GM12872 (cell line): Measurements from ENCODE around the gene NAGS.

Experiments used
- TF ChIP-seq, protein P1 (sequence below): IDR thresholded peaks from 3 replicates; pipeline ENCODE4 v1.5.1; 2011; ENCODE audit warnings: low read depth, mild to moderate bottlenecking, low read length, moderate library complexity; ENCODE audit not compliant: insufficient read depth

The NAGS gene

DNA sequence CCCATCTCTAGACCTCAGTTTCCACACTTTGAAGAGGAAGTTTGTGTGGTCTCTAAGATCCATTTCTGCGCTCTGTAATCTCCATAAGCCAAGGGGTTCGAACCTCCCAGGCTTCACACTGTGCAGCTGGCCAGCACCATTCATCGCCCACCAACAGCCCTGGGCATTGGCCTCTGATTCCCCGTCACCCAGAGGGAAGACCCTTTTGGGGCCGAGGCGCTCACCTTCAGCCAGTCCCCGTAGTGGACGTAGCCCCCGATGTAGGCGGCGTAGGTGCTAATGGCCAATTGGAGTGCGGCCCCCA is 9.7 kb downstream of the NAGS start:
- TF ChIP-seq, protein P1, sequence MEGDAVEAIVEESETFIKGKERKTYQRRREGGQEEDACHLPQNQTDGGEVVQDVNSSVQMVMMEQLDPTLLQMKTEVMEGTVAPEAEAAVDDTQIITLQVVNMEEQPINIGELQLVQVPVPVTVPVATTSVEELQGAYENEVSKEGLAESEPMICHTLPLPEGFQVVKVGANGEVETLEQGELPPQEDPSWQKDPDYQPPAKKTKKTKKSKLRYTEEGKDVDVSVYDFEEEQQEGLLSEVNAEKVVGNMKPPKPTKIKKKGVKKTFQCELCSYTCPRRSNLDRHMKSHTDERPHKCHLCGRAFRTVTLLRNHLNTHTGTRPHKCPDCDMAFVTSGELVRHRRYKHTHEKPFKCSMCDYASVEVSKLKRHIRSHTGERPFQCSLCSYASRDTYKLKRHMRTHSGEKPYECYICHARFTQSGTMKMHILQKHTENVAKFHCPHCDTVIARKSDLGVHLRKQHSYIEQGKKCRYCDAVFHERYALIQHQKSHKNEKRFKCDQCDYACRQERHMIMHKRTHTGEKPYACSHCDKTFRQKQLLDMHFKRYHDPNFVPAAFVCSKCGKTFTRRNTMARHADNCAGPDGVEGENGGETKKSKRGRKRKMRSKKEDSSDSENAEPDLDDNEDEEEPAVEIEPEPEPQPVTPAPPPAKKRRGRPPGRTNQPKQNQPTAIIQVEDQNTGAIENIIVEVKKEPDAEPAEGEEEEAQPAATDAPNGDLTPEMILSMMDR: no peak

DNA sequence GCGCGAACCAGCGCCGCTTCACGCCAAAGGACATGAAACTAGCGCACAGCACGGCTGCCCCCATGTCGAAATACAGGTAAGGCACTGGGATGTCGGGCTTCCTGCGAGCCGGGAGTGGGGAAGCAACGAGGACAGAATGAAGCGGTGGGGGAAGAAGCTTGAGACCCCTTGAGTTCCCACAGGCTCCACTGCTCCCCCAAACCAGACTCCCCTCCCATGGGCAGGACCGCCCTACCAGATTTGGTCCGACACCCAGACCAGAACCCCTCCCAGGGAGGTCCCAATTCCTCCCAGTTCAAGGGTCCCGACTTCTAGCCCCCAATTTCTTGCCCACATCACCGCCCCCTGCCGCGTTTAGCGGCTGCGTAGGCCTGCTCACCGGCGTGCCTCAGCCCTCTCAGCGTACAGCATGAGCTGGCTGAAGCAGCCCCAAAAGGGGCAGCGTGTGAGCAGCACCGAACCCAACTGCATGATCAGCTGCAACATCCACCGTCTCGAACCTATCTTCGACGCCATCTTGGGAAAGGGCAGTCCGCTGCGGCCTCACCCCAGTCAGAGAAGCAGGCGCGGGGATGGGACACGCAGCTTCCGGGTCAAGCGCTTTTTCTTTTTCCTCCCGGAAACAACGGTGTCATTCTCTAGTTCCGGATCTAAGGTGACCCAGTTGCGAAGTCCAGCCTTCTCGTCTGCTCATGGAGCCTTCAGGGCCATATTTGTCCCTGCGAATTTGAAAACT is 10.2 kb downstream of the NAGS start, which contains the start of gene TMEM101:
Gene TMEM101 (minus strand): TSS at position 527 of the 736 bp plus-strand sequence. CDS start 11 bp downstream, at position 516.
- TF ChIP-seq, protein P1: no peak

GRCh38 chr17:44022246-44022645 is 17.8 kb downstream of the NAGS start:
- TF ChIP-seq, protein P1: no peak

GRCh38 chr17:44023545-44024270 is 19.3 kb downstream of the NAGS start:
- TF ChIP-seq, protein P1: no peak

DNA sequence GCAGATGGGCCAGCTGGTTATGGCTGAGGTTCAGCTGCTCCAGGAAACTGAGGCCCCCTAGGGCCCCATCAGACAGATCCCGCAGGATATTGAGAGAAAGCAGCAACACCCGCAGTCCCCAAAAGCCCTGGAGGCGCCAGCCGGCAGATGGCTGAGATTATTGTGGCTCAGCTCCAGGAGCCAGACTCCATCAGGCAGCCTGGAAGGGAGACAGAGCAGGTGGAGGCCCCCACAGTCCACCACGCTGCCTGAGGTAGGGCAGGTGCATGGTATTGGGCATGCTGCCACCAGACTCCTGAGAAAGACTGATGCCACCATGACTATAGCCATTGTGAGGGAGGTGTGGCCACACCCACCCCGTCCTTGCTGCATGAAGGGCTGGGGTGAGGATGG is 19.8 kb downstream of the NAGS start:
- TF ChIP-seq, protein P1: no peak

GRCh38 chr17:44024853-44025252 is 20.4 kb downstream of the NAGS start:
- TF ChIP-seq, protein P1: no peak

DNA sequence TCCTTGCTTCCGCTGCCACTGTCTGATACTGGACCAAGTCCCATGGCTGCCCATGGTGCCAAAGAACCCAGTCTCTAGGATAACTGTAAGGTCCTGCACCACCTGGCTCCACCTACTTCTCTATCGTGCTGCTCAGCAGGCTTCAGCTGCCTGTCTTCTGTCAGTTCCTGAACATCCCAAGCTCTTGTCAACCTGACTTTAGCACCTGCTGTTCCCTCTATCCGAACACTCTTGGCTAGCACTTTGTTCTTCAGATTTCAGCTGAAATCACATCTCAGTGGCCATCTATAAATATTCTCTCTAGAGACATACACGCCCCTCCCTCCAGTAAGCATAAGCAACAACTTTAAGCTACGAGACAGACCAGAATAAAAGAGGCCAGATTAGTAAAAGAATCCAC is 25.3 kb downstream of the NAGS start:
- TF ChIP-seq, protein P1: no peak
